ENCODE data around the gene GLTPD2. TPM values are rescaled to one million over a fixed set of nuclear protein-coding genes. Genes with fewer than 3 reads are reported as not detected.

The GLTPD2 gene
- total RNA-seq, 6 donors from 2014 or later: 0.24 to 0.97 TPM; not detected in 4

DNA sequence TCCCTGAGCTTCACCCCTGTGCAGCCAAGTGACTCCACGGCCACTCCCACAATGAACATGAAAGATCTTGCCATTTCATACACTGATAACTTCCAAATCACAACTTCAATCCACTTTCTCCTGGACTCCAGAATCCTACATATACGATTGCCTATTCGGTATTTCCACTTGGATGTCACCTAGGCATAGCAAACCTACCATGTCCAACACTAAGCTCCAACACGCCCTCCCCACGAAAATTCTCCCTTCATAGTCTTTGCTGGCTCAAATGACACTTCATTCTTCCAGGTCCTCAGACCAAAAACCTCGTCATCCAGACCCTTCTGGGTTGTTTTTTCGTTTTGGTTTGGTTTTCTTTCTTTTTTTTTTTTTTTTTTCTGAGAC, 1.9 kb downstream of the GLTPD2 start:
- peak overlapping the region; percentile 89 to 97 (median 92) for H3K27ac ChIP-seq
- ATAC-seq (ENCODE audit: low FRiP score in 2 of 2) (no peak), DNase-seq (no peak)
- H3K27me3 ChIP-seq: no peaks in the 10 kb centered on the region
- TF ChIP-seq EP300 (IDR thresholded peaks at IDR 0.05) (no peak), POLR2AphosphoS5 (IDR thresholded peaks at IDR 0.05) (no peak), POLR2A (IDR thresholded peaks at IDR 0.05) (no peak)
- TF ChIP-seq, protein P1, sequence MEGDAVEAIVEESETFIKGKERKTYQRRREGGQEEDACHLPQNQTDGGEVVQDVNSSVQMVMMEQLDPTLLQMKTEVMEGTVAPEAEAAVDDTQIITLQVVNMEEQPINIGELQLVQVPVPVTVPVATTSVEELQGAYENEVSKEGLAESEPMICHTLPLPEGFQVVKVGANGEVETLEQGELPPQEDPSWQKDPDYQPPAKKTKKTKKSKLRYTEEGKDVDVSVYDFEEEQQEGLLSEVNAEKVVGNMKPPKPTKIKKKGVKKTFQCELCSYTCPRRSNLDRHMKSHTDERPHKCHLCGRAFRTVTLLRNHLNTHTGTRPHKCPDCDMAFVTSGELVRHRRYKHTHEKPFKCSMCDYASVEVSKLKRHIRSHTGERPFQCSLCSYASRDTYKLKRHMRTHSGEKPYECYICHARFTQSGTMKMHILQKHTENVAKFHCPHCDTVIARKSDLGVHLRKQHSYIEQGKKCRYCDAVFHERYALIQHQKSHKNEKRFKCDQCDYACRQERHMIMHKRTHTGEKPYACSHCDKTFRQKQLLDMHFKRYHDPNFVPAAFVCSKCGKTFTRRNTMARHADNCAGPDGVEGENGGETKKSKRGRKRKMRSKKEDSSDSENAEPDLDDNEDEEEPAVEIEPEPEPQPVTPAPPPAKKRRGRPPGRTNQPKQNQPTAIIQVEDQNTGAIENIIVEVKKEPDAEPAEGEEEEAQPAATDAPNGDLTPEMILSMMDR (IDR thresholded peaks at IDR 0.05): no peak
- 49 to 51% methylated on average over 7 of the region's 7 CpGs for WGBS, 2 donors
- H3K36me3 ChIP-seq: no peaks in the 10 kb centered on the region
- H3K4me3 ChIP-seq: peak overlapping the region in 3 of 4 donors; percentile 70 to 79 (median 79)
- no peaks in the 10 kb centered on the region for H3K9me3 ChIP-seq
- H3K4me1 ChIP-seq: peaks cover 29 to 40% (median 33%) of the 10 kb centered on the region in 4 donors

DNA sequence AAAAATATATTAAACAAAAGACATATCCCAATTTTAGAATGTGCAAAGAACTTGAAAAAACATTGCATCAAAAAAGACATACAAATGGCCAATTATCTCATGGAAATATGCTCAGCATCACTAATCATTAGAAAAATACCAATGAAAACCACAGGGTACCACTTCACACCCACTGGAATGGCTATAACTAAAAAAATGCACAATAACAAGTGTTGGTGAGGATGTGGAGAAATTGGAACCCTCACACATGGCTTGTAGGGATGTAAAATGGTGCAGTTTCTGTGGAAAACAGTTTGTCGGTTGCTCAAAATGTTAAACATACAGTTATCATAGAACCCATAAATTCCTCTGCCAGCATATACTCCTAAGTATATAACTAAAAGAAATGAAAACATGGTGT, 6.4 kb downstream of the GLTPD2 start:
- no peaks in the 10 kb centered on the region for H3K27me3 ChIP-seq
- H3K4me1 ChIP-seq: peaks cover 9 to 17% (median 14%) of the 10 kb centered on the region in 4 donors
- ATAC-seq (ENCODE audit: low FRiP score in 2 of 2) (no peak), DNase-seq (no peak)
- H3K36me3 ChIP-seq: peaks cover 0 to 23% (median 12%) of the 10 kb centered on the region in 4 donors
- H3K9me3 ChIP-seq: no peaks in the 10 kb centered on the region
- TF ChIP-seq, protein P1 (IDR thresholded peaks at IDR 0.05): no peak
- TF ChIP-seq EP300 (IDR thresholded peaks at IDR 0.05): no peak
- TF ChIP-seq POLR2A (IDR thresholded peaks at IDR 0.05): no peak
- TF ChIP-seq POLR2AphosphoS5 (IDR thresholded peaks at IDR 0.05): no peak
- WGBS, 2 donors: 96% methylated on average over 1 of the region's 1 CpG
- peak overlapping the region in 2 of 4 donors; percentile 87 to 89 for H3K27ac ChIP-seq
- H3K4me3 ChIP-seq: no peak overlapping the region

DNA sequence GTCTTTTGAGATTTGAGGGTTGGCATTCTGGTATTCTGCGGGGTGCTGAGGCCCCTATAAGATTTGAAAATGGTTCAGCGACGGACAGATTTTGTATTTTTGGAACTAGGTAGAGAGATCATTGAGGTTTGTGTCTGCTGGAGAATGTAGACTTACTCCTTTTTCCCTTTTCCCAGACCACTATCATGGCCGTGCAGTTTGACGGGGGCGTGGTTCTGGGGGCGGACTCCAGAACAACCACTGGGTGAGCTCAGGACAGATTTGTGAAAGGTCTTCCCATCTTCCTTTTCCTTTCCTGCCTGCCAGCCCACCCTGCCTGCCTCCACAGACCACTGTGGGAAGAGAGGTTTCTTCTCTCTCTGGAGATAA, 7.8 kb downstream of the GLTPD2 start:
- no peak for TF ChIP-seq EP300 (IDR thresholded peaks at IDR 0.05)
- TF ChIP-seq, protein P1 (IDR thresholded peaks at IDR 0.05): no peak
- TF ChIP-seq POLR2AphosphoS5 (IDR thresholded peaks at IDR 0.05): no peak
- no peak for TF ChIP-seq POLR2A (IDR thresholded peaks at IDR 0.05)
- H3K27ac ChIP-seq: peak overlapping the region; percentile 62 to 89 (median 88)
- peak in 1 of 2 donors; percentile 77 for ATAC-seq (ENCODE audit: low FRiP score in 2 of 2)
- H3K36me3 ChIP-seq: peaks cover 0 to 23% (median 12%) of the 10 kb centered on the region in 4 donors
- H3K4me1 ChIP-seq: peaks cover 9 to 16% (median 12%) of the 10 kb centered on the region in 4 donors
- H3K4me3 ChIP-seq: peak overlapping the region; percentile 62 to 91 (median 81)
- no peaks in the 10 kb centered on the region for H3K9me3 ChIP-seq
- no peaks in the 10 kb centered on the region for H3K27me3 ChIP-seq
- WGBS, 2 donors: 0 to 2% methylated on average over 7 of the region's 7 CpGs
- DNase-seq: no peak

DNA sequence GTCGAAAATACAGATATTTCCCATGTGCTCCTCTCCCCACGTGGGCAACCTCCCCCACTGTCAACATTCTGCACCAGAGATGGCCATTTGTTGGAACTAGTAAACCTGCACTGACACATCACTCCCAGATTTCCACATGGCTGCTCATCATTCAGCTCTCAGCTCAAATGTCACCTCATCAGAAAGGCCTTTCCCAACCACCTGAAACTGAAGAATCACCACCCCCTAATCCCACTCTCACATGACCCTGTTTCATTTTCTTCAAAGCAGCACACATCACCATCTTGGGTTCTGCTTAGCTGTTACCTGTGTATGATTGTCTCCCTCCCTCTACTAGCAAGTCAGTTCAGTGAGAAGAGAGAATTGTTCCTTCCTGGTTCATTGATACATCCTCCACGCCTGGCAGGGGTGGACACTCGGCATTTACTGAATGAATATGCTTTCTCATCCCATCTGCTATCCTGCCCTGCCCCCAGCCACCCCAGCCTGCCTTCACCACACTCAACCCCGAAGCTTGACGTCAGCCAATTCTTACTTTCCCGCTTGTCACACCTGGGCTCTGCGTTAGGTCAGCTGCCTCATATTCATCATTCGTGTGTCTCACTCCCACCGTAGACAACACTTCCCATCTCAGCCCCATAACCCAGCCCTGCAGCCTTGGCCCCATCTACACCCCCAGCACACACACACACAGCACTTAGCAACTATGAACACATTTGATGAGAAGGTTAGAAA, 11.9 kb downstream of the GLTPD2 start:
- 71 to 84% methylated on average over 10 of the region's 10 CpGs for WGBS, 2 donors
- peaks cover 0 to 23% (median 12%) of the 10 kb centered on the region in 4 donors for H3K36me3 ChIP-seq

More for the DNA sequence above, 11.9 kb downstream of the GLTPD2 start:
- Histone ChIP-seq H3K27me3 (no peaks in the 10 kb centered on the region), H3K27ac (no peak overlapping the region), H3K9me3 (no peaks in the 10 kb centered on the region), H3K4me1 (peaks cover 9 to 14% (median 11%) of the 10 kb centered on the region in 4 donors), H3K4me3 (no peak overlapping the region)
- DNase-seq: no peak
- ATAC-seq (ENCODE audit: low FRiP score in 2 of 2): no peak
- TF ChIP-seq POLR2A (IDR thresholded peaks at IDR 0.05): no peak
- TF ChIP-seq EP300 (IDR thresholded peaks at IDR 0.05): no peak
- TF ChIP-seq, protein P1 (IDR thresholded peaks at IDR 0.05): no peak
- TF ChIP-seq POLR2AphosphoS5 (IDR thresholded peaks at IDR 0.05): no peak

Measured in upper lobe of left lung (tissue), 6 donors.